ENCODE measurements around the gene GABBR1.

Gene GABBR1

DNA sequence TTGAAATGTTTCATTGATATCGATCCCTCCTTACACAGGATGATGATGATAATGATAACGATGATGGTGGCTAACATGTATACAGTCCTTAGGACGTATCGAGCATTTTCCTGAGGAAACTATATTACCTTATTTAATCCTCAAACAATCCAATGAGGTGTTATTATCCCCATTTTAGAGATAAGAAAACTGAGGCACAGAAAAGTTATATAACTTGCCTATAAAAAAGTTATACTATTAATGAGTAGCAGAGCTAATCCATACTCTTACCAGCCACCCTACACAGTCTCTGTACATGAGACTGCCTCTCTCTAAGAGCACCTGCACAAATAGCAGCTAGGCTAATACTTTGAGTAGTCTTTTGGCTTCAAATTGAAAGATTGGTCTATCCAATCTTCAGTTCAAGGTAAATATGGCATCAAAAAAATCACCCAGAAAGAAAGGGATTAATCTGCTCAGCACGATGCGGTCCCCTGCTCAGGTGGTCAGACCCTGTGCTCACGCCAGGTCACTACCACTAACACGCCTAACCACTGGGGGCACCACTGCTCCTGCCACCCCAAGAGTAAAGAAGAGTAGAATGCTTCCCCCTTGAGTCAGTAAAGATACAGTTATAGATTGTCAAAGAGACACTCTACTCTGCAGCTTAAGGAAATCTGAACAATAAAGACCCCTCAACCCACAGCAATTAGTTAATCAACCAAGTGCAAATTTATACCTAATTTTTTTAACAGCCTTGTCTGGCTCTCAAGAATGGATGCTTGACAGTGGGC lies 15.0 kb downstream of the GABBR1 start:
- DNase-seq = peak; percentile 0 to 12

DNA sequence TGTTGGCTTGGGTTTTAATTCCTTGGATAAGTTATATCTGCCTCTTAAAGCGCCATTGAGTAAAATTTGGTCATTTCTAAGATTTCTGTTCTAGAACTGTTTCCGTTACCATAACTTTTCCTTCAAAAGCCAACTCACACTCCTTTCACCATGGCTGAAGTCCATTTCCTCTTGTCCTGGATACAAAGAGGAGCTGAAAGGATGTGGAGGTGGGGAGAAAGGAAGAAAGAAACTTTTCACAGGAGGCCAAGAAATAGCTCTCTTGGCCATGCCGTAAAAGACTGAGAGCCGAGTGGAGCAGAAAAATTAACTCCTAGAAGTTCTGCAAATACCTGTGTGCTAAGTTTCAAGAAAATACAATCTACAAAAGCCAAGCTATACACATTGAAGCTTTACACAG lies 21.6 kb downstream of the GABBR1 start:
- no peak for DNase-seq

DNA sequence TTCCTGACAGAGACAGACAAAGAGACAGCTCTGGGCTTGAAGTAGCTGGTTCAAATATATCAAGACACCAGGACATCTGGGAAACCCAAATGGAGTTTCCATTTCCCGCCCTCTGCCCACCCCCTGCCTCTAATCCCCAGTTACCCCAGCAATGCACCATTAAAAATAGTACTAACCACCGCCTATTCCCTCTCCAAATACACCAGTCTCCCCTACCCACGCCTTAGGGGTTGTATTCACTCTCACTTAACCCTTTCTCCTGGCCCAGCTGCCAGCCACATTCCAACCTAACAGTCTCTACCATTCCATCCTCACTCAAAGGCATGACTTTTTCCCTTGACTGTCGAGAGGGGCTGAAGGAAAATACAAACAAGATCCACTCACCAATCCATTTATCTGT lies 22.4 kb downstream of the GABBR1 start:
- DNase-seq = no peak

DNA sequence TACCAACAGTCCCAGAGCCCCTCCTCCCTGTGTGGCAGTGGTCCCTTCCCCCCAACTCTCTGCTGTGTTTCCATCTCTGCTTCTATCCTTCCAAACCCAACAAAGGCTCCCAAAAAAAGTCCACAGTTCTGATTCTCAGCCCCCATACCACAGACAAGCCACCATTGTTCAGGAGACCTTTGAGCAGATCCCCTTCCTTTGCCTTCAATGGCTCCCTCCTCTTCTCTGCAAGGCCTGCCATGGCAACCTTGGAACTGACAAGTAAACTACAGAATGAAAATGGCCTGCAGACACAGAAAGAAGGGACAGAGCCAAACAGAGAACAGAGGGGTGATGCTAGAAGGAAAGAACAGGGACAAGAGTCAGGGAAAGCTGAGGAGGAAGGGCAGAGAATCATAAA lies 24.9 kb downstream of the GABBR1 start:
- no peak for DNase-seq

- DNase-seq = no peak
These were observed 29.1 kb downstream of the GABBR1 start for GRCh38 chr6:29603930-29604329.

DNA sequence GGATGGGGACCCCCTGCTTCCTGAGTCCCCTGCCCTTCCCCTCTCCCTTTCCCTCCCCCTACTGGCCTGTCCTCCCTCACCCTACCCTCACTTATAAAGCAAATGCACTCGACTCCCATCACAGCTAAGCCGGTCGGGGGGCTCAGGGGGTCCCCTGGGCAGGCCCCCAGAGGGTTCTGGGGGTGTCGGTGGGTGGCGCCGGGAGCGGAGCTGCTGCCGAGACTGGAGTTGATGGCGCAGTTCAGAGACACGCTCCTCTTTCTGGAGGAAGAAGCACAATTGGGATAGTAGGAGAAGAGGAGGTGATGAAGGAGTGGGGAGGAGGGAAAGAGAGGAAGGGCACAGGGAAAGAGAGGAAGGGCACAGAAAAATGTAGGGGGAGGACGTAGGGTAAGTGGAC lies 29.5 kb downstream of the GABBR1 start:
- DNase-seq = no peak

DNA sequence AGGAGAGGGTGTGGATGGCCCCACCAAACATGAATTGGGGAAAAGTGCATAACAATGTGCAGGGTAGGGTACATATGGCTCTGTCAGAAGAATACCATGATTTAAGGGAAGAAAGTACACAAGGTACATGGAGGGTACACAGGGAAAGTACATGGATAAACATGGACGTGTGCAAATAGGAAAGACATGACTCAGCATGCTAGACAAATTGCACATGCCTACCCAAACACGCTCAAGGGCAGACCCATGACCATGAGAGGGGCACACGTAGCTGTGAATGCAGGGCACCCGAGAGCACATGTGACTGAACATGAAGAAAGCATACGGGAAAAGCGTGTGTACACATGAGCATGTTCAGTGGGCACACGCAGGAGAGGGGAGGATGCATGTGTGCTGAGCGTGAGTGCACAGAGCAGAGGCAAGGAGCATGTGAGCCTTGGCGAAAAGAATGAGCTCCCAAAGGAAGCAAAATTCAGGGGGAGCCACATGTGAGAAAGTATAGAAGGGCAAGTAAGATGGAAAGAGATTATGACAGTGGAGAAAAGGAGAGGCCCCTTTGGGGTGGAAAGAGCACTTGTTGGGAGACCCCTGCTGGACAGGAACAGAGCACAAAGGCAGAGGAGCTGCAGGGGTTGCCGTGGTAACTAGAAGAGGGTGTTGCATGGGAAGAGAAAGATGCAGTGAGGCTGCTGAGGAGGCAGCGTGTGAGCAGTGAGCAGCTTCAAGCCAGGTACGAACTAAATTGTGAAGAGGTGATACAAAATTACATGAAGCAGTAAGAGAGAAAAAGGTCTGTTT lies 30.2 kb downstream of the GABBR1 start:
- peak; percentile 38 to 49 for DNase-seq

DNA sequence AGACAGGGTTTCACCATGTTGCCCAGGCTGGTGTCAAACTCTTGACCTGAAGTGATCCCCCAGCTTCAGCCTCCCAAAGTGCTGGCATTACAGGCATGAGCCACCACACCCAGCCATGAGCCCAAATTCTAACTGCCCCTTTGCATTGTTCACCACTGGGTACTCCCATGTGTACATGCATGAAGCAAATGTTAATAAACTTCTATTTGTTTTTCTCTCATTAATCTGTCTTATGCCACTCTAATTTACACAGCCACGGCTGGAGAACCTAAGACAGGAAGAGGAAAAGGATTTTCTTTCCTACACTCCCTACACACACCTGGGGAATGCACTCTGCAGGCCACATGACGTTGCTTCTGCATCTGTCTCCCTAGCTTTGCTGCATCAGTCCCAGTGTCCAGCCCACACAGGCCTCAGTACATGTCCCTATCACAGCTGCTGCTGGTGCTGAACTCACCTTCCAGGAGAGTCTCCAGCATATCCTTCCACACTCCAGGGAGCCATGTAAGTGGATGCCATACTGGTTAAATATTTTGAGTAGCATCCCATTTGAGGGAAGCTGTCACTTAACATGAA lies 34.7 kb downstream of the GABBR1 start:
- DNase-seq = no peak

DNA sequence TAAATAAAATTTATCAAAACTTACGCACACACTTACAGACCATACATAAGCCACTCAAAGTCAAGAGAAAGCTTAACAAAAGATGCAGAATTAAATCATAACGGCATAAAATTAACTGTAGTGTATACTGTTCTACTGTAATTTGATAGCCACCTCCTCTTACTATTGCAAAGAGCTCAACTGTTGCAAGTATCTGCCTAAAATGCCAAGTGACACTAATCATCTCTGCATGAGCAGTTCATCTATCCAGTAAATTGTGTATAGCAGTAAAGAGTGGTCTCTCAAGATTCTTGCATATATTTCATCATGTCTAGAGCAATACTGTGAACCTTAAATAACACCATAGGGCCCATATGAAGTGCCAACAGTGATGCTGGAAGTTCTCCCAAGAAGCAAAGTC lies 35.8 kb downstream of the GABBR1 start:
- no peak for DNase-seq

- no peak for DNase-seq
These were observed 36.5 kb downstream of the GABBR1 start for GRCh38 chr6:29596381-29596900.

DNA sequence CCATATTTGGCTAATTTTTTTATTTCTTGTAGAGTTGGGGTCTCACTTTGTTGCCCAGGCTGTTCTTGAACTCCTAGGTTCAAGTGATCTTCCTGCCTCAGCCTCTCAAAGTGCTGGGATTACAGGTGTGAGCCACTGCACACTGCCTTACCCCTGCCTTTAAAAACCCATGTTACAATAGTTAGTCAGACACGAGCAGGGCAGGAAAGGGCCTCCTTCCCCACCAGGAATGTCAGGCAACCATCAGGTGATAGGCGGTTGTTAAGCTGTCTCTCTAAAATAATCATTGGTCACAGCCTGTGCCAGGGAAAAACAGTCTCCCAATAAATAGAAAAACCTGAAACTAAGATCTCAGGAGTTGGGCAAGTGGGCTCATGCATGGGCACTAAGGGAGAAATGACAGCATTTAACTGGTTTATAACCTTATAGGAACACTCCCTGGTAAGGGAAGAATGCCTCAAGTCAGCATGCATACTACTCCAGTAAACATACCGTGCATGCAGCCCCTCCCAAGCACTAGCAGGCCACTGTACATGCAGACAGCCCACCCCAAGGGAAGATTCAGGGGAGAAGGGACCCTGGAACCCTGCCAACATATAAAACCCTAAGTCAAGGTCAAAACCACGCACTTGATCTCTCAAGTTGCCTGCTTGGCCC lies 39.7 kb downstream of the GABBR1 start:
- DNase-seq = no peak

DNA sequence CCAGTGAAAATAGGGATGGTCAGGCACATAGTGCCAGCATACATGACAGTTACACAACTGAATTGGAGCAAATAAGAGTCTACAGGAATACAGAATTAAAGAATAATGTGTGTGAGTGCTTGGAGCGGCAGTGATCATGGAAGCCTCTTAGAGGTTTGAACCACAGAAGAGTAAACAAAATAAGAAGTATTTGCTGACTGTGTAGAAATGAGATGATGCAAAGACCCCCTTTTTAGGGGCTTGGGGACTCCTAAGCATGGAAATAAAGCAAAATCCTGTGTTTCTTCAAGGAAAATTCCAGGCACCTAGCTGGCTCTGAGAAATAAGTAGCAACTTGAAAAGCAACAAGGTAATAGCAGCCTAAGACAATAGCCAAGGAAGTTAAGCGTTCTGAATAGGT lies 41.3 kb downstream of the GABBR1 start:
- no peak for DNase-seq

DNA sequence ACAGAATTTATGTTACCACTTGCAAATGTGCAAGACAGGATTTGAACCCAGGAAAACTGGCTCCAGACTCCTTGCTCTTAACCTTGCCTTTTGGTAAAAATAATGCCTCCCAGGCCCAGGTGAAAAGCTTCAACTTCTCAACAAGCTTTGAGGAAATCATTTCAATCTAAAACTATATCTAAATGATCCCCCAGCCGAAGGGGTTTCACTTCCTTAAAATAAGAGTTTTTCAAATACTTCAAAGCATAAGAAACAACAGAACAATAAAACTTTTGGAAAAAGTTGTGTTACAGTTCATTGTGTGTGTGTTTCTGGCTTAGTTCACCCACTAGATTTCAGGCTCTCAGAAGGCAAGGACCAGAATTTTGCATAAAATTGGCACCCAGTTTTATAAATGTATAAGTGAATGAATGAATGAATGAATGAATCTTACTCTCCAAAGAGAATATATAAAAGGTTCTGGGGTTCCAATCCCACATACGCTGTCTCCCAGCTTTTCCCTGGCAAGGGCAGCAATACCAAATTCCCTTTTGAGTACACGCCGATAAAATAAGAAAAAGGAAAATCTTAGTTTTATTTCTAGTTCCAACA lies 42.7 kb downstream of the GABBR1 start:
- no peak for DNase-seq

- peak; percentile 42 to 61 for DNase-seq
These were observed 43.4 kb downstream of the GABBR1 start for GRCh38 chr6:29589423-29590048.

GRCh38 chr6:29584821-29585220 lies 48.2 kb downstream of the GABBR1 start, which contains the start of gene OR2H2:
TSS of gene OR2H2 (plus strand) at chr6:29585121. CDS start at chr6:29587945, 2,824 bp downstream.
- DNase-seq = no peak

GRCh38 chr6:29577544-29577943 lies 55.4 kb downstream of the GABBR1 start:
- DNase-seq = no peak

DNA sequence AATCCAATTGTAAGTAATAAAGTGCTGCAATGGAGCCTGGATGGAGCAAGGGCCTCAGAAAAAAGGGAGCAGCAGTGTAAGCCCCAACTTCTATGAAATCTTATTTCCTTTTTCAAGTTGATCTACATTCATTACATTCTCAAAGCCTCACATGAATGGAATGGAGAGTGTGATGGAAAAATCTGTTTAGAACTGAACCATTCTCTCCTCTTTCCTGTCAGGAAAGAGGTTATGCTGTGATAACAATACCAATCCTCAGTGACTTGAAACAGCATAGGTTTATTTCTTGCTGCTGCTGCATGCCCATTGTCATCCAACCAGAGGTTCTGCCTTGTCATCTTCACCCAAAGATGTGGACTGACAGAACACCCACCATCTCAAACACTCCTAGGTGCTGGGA lies 56.9 kb downstream of the GABBR1 start:
- no peak for DNase-seq

DNA sequence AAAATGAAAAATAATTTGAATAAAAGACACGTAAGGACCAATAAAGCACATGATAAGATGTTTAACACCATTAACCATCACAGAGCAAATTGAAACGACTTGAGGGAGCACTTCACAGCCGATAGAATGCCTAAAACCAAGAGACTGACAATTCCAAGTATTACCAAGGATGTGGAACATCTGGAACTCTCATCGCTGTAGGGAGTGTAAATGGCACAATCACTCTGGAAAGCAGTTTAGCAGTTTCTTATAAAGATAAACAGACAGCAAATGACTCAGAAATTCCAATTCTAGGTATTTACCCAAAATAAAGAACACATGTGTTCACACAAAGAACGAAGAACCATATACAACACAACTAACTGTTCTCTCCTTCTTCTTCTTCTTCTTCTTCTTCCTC lies 65.0 kb downstream of the GABBR1 start:
- DNase-seq = no peak

DNA sequence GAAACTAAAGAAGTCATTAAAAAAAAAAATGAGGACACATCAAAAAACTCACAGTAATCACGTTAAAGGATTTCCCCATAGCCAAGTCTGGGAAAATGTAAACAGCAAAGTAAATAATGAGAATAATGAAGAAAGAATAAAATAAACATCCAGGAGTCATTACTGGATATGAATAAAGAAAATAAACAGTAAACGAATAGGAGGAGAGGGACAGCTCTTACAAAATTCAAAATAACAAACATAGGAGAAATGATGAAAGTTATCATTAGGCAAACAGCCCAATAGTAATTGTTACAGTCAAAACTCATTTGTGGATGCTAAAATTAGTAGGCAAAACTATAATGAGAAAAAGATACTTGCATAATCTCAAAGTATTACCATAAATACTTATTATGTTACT lies 65.4 kb downstream of the GABBR1 start:
- no peak for DNase-seq

- DNase-seq = no peak
These were observed 66.1 kb downstream of the GABBR1 start for GRCh38 chr6:29566856-29567255.

DNA sequence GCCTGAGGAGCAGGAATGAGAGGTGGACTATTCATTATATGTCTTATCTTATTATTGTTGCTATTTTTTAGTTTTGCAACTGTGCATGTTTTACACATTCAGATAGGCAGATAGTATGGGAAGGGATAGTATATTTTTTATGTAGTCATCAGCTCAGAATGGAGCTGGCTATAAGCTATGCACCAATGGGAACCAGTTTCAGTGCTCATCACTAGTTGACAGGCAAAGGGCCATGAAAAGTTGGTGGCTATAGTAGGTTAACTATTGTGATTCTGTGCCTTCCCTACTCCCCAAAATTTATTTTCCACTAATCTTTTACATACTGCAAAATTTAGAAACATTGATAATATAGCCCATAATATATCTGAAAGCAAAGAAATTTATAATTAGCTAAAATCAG lies 68.1 kb downstream of the GABBR1 start:
- no peak for DNase-seq

DNA sequence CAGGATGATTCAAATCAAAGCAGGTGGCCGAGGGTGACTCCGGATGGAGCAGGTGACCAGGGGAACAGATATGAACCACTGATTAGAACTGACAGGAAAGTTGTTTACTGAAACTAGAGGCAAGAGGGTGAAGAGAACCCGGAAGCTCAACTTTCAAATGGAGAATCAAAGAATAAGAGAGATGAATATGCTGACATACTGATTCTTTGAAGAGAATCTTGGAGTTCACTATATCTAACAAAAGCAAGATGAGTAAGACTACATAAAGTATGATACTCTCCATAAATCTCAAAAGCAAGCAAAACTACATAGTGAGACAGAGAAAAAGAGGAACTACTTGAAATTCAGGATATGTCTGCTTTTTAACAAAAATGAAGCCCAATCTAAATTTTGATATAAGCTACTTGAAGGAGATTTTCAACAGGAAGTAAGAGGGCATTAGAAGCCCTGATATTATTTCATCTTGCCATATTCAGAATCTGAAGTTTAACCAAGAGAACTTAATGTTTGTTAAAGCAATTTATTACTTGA lies 69.5 kb downstream of the GABBR1 start:
- peak; percentile 32 for DNase-seq

Data from Kasumi-1 (cell line).